Trophoblast cell (in vitro differentiated cells and primary cell): ENCODE measurements around the gene VOPP1.
A peak's percentile ranks its signal among the peaks of the same experiment; 100 is the strongest.

Experiments
- DNase-seq, 2 donors: peaks; one replicate each; pipeline ENCODE4 v3.0.0-alpha.2; 2016
- H2AFZ ChIP-seq: 2 replicates; pipeline ENCODE4 v1.6.1; 2013; ENCODE audit warnings: low read length, moderate library complexity, mild to moderate bottlenecking; ENCODE audit not compliant: insufficient read depth, poor library complexity
- H2AK5ac ChIP-seq: 2 replicates; pipeline ENCODE4 v1.6.1; 2013; ENCODE audit warnings: mild to moderate bottlenecking, low read length
- H2BK120ac ChIP-seq: 2 replicates; pipeline ENCODE4 v1.6.1; 2013; ENCODE audit warnings: low read length, mild to moderate bottlenecking, moderate library complexity; ENCODE audit not compliant: insufficient read depth, poor library complexity
- H2BK12ac ChIP-seq: 2 replicates; pipeline ENCODE4 v1.6.1; 2013; ENCODE audit warnings: mild to moderate bottlenecking, low read length, moderate library complexity
- H2BK5ac ChIP-seq: 2 replicates; pipeline ENCODE4 v1.6.1; 2013; ENCODE audit warnings: low read length, low read depth, moderate library complexity, mild to moderate bottlenecking; ENCODE audit not compliant: poor library complexity
- H3K14ac ChIP-seq: 2 replicates; pipeline ENCODE4 v1.6.1; 2013; ENCODE audit warnings: mild to moderate bottlenecking, low read length
- H3K18ac ChIP-seq: 2 replicates; pipeline ENCODE4 v1.6.1; 2013; ENCODE audit warnings: mild to moderate bottlenecking, low read length
- H3K23ac ChIP-seq: 2 replicates; pipeline ENCODE4 v1.6.1; 2013; ENCODE audit warnings: low read length
- H3K27ac ChIP-seq: 2 replicates; pipeline ENCODE4 v1.5.1; 2013; ENCODE audit warnings: low read depth, mild to moderate bottlenecking, inconsistent platforms, low read length, moderate library complexity
- H3K27me3 ChIP-seq: 2 replicates; pipeline ENCODE4 v1.6.1; 2013; ENCODE audit warnings: inconsistent platforms, mild to moderate bottlenecking, low read length, moderate library complexity; ENCODE audit not compliant: insufficient read depth
- H3K36me3 ChIP-seq, 2 experiments: 1 replicate in 1 of 2; 2 replicates in 1 of 2; pipeline ENCODE4 v1.6.1; 2013; ENCODE audit warnings: low read length in 2 of 2, mild to moderate bottlenecking in 2 of 2, moderate library complexity in 1 of 2; ENCODE audit not compliant: insufficient read depth in 2 of 2, control insufficient read depth in 1 of 2
- H3K4ac ChIP-seq: 2 replicates; pipeline ENCODE4 v1.6.1; 2013; ENCODE audit warnings: low read depth, mild to moderate bottlenecking, low read length, moderate library complexity
- H3K4me1 ChIP-seq, 2 experiments: 1 replicate in 1 of 2; 2 replicates in 1 of 2; pipeline ENCODE4 v1.6.1; 2013; ENCODE audit warnings: low read length in 2 of 2, mild to moderate bottlenecking in 2 of 2, moderate library complexity in 1 of 2; ENCODE audit not compliant: insufficient read depth in 2 of 2, control insufficient read depth in 1 of 2
- H3K4me2 ChIP-seq: 2 replicates; pipeline ENCODE4 v1.6.1; 2013; ENCODE audit warnings: inconsistent platforms, mild to moderate bottlenecking, low read length, moderate library complexity
- H3K4me3 ChIP-seq: 2 replicates; pipeline ENCODE4 v1.5.1; 2013; ENCODE audit warnings: mild to moderate bottlenecking, low read depth, low read length, inconsistent platforms
- H3K79me1 ChIP-seq: one replicate; pipeline ENCODE4 v1.6.1; 2013; ENCODE audit warnings: low read length
- H3K79me2 ChIP-seq: 2 replicates; pipeline ENCODE4 v1.6.1; 2013; ENCODE audit warnings: low read length, mild to moderate bottlenecking; ENCODE audit not compliant: control insufficient read depth, insufficient read depth, poor library complexity
- H3K9ac ChIP-seq: 2 replicates; pipeline ENCODE4 v1.6.1; 2013; ENCODE audit warnings: mild to moderate bottlenecking, low read length
- H3K9me3 ChIP-seq: 2 replicates; pipeline ENCODE4 v1.6.1; 2013; ENCODE audit warnings: low read depth, mild to moderate bottlenecking, control low read depth, inconsistent platforms, low read length; ENCODE audit not compliant: insufficient read depth
- H4K12ac ChIP-seq: 2 replicates; pipeline ENCODE4 v1.6.1; 2013; ENCODE audit warnings: low read depth, mild to moderate bottlenecking, low read length, moderate library complexity
- H4K8ac ChIP-seq: 2 replicates; pipeline ENCODE4 v1.6.1; 2013; ENCODE audit warnings: low read depth, mild to moderate bottlenecking, low read length, moderate library complexity
- H4K91ac ChIP-seq: one replicate; pipeline ENCODE4 v1.6.1; 2013; ENCODE audit warnings: low read depth, mild to moderate bottlenecking, low read length, moderate library complexity
- WGBS: extraction: QIAGEN DNeasy Blood & Tissue Kit; methylation state at CpG from one replicate; pipeline ENCODE4 v1.1.7; 2013; ENCODE audit warnings: missing lambda C conversion rate; ENCODE audit not compliant: insufficient read length, insufficient coverage; ENCODE audit errors: extremely low coverage; 5-methylcytosine and 5-hydroxymethylcytosine counted together

The VOPP1 gene

DNA sequence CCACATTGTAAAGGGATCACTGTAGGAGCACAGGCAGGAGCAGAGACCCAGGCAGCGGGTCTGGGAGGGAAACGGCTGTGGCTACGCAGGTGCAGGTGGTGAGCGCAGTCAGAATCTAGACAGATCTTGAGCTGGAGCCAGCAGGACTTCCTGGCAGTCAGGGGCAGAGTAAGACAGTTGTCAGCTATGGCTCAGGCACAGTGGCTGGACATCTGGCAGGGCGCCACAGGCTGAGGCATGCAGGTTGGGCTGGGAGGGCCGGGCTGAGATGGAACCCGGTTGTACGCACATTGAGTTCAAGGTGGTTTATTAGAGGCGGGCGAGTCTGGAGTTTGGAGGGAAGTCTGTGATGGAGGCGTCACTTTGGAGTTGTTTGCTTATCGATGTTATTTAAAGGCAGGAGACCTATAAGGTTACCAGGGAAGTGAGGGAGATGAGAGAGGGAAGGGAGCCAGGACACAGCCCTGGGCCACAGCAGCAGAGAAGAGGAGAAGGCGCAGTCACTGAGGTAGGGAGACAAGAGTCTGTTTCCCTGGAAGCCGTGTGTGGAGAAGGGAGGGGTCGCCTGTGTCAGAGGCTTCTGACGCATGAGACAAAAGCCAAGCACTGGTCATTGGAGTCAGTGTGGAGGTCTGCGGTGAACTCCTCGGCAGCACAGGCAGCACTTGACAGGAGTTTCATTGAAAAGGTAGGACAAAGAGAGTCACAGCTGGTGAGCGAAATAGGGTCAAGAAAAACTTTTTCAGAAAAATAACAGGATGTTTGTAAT is 133.4 kb downstream of the VOPP1 start:
- H2AFZ ChIP-seq: no peak overlapping the region
- H3K36me3 ChIP-seq: no peaks in the 10 kb centered on the region
- no peak overlapping the region for H3K14ac ChIP-seq
- no peak overlapping the region for H2BK5ac ChIP-seq
- WGBS: no CpG with 5 or more reads among the region's 19 CpGs
- H3K27me3 ChIP-seq: no peaks in the 10 kb centered on the region
- H2AK5ac ChIP-seq: no peak overlapping the region
- H3K9ac ChIP-seq: no peak overlapping the region
- H2BK12ac ChIP-seq: no peak overlapping the region
- H3K23ac ChIP-seq: no peak overlapping the region
- DNase-seq: no peak
- H2BK120ac ChIP-seq: no peak overlapping the region
- no peaks in the 10 kb centered on the region for H3K79me2 ChIP-seq
- peaks cover 2% of the 10 kb centered on the region for H3K9me3 ChIP-seq
- H3K4me3 ChIP-seq: no peak overlapping the region
- no peaks in the 10 kb centered on the region for H3K4me1 ChIP-seq
- H3K27ac ChIP-seq: no peak overlapping the region
- no peak overlapping the region for H3K4me2 ChIP-seq
- no peak overlapping the region for H3K18ac ChIP-seq
- no peak overlapping the region for H4K12ac ChIP-seq
- no peak overlapping the region for H4K8ac ChIP-seq
- no peaks in the 10 kb centered on the region for H3K79me1 ChIP-seq
- H4K91ac ChIP-seq: no peak overlapping the region
- no peak overlapping the region for H3K4ac ChIP-seq

GRCh38 chr7:55438085-55438756 is 134.1 kb downstream of the VOPP1 start:
- Histone ChIP-seq H2BK120ac (no peak overlapping the region), H4K12ac (no peak overlapping the region), H3K4me1 (no peaks in the 10 kb centered on the region), H4K8ac (no peak overlapping the region), H3K27me3 (no peaks in the 10 kb centered on the region), H2BK5ac (no peak overlapping the region), H3K9me3 (peaks cover 2% of the 10 kb centered on the region), H3K79me2 (no peaks in the 10 kb centered on the region), H2AFZ (no peak overlapping the region), H3K4me3 (no peak overlapping the region), H4K91ac (no peak overlapping the region), H3K36me3 (no peaks in the 10 kb centered on the region), H3K9ac (no peak overlapping the region), H3K79me1 (no peaks in the 10 kb centered on the region), H2BK12ac (no peak overlapping the region), H2AK5ac (no peak overlapping the region), H3K4ac (no peak overlapping the region), H3K4me2 (no peak overlapping the region), H3K18ac (no peak overlapping the region), H3K27ac (no peak overlapping the region), H3K14ac (no peak overlapping the region), H3K23ac (no peak overlapping the region)
- DNase-seq: no peak
- no CpG with 5 or more reads among the region's 13 CpGs for WGBS

DNA sequence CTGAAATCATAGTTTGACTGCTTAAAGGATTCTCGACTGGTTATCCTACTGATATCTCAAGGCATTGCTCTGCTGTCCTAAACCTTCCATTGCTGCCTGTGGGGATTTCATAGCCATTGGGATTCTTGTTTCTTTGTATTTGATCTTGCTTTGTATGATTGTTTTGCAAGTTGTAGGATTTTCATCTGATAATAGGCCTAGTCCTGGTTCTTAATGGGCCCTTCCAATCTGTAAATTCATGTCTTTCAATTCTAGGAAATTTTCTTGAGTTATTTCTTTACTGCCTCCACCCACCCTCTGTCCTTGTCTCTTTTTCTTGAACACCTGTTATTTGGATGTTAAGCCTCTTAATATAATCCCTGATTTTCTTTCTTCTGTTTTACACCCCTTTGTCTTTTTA is 134.9 kb downstream of the VOPP1 start:
- no peak overlapping the region for H4K8ac ChIP-seq
- H3K4me3 ChIP-seq: no peak overlapping the region
- H2BK5ac ChIP-seq: no peak overlapping the region
- no peak overlapping the region for H2BK12ac ChIP-seq
- H3K36me3 ChIP-seq: no peaks in the 10 kb centered on the region
- H4K91ac ChIP-seq: no peak overlapping the region
- H3K4me1 ChIP-seq: no peaks in the 10 kb centered on the region
- no peak overlapping the region for H3K14ac ChIP-seq
- H2BK120ac ChIP-seq: no peak overlapping the region
- no peak overlapping the region for H3K9ac ChIP-seq
- H3K27ac ChIP-seq: no peak overlapping the region
- H4K12ac ChIP-seq: no peak overlapping the region
- H2AFZ ChIP-seq: no peak overlapping the region
- H3K79me1 ChIP-seq: no peaks in the 10 kb centered on the region
- no peak overlapping the region for H3K18ac ChIP-seq
- peaks cover 2% of the 10 kb centered on the region for H3K9me3 ChIP-seq
- H3K27me3 ChIP-seq: no peaks in the 10 kb centered on the region
- no peak overlapping the region for H3K23ac ChIP-seq
- WGBS: no CpG with 5 or more reads among the region's 1 CpG
- H2AK5ac ChIP-seq: no peak overlapping the region
- H3K79me2 ChIP-seq: no peaks in the 10 kb centered on the region
- no peak for DNase-seq
- H3K4ac ChIP-seq: no peak overlapping the region
- H3K4me2 ChIP-seq: no peak overlapping the region

GRCh38 chr7:55436457-55436856 is 135.8 kb downstream of the VOPP1 start:
- Histone ChIP-seq H3K4ac (no peak overlapping the region), H3K4me2 (no peak overlapping the region), H2AFZ (no peak overlapping the region), H2BK5ac (no peak overlapping the region), H3K36me3 (no peaks in the 10 kb centered on the region), H3K9ac (no peak overlapping the region), H3K4me3 (no peak overlapping the region), H2BK12ac (no peak overlapping the region), H3K27ac (no peak overlapping the region), H3K18ac (no peak overlapping the region), H4K12ac (no peak overlapping the region), H4K8ac (no peak overlapping the region), H3K79me2 (no peaks in the 10 kb centered on the region), H3K23ac (peak overlapping the region; percentile 21), H3K79me1 (no peaks in the 10 kb centered on the region), H4K91ac (no peak overlapping the region), H3K27me3 (no peaks in the 10 kb centered on the region), H2AK5ac (no peak overlapping the region), H3K14ac (no peak overlapping the region), H3K4me1 (no peaks in the 10 kb centered on the region), H3K9me3 (peaks cover 2% of the 10 kb centered on the region), H2BK120ac (no peak overlapping the region)
- no peak for DNase-seq
- WGBS: no CpG with 5 or more reads among the region's 10 CpGs
